ENCODE results near the gene SPRYD3.
"Not testable (repeated sequence)": the region's sequence is repeated elsewhere in the genome, so short reads cannot be mapped to it uniquely, and the experiment has no call there.

Gene SPRYD3

DNA sequence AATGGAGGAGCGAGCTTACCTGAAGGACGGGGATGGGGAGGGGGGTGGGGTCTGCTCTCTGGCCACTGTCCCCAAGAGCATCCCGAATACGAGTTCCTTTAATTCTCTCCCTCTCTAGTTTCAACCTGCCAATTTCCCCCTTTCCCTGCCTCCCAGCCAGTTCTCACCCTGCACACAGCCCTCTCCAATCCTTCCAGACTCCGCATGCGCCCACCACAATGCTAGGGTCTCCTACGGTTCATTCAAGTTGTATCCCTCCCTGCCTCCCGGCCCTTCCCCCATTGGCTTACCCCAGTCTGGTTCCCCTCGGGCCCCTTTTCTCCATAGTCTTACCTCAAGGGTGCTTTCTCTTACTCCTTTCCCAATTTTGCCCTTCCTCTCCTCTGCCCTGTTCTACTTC, 17.6 kb upstream of the SPRYD3 start:
- DNase-seq (ENCODE audit: low read depth): no peak
- H3K4me3 ChIP-seq (ENCODE audit: low read depth, low read length): no peak overlapping the region
- no peak for TF ChIP-seq CTCF (IDR thresholded peaks at IDR 0.05; ENCODE audit: control insufficient read depth, extremely low read depth, insufficient read depth)

DNA sequence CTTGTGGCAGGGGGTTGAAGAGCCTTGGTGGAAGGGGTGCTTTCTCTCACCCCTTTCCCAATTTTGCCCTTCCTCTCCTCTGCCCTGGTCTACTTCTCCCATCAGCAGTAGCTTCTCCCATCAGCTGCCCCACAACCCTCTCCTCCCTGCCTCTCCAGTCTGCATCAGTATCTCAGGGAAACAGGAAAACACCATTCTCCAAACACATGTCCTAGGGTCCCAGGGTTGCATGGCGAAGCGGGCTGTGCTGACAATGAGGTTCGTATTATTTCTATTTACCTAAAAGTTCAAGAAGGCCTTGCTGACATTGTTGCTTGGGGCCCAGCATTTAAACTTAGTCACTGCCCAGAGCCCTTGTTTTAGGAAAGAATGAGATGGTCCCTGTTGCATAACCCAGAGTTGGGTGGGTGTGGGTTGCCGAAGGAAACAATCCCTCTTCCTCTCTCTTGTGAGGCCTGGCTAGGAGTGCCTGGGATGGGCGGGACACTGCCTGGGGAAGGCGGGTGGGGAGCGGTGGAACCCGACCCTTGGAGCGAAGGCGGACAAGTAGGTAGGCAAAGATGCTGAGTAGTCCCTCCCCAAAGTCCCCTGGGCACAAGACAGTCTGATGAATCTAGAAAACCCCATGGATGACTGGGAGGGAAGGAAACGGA, 17.0 kb upstream of the SPRYD3 start:
- no peak for TF ChIP-seq CTCF (IDR thresholded peaks at IDR 0.05; ENCODE audit: control insufficient read depth, extremely low read depth, insufficient read depth)
- H3K4me3 ChIP-seq (ENCODE audit: low read depth, low read length): no peak overlapping the region
- no peak for DNase-seq (ENCODE audit: low read depth)

DNA sequence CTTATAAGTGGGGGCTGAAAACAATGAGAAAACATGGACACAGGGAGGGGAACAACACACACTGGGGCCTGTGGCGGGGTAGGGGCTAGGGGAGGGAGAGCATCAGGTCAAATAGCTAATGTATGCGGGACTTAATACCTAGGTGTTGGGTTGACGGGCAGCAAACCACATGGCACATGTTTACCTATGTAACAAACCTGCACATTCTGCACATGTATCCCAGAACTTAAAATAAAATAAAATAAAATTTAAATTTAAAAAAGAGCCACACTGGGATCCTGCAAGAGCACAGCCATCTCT, 16.4 kb upstream of the SPRYD3 start:
- not testable (repeated sequence) for DNase-seq (ENCODE audit: low read depth); H3K4me3 ChIP-seq (ENCODE audit: low read depth, low read length)

DNA sequence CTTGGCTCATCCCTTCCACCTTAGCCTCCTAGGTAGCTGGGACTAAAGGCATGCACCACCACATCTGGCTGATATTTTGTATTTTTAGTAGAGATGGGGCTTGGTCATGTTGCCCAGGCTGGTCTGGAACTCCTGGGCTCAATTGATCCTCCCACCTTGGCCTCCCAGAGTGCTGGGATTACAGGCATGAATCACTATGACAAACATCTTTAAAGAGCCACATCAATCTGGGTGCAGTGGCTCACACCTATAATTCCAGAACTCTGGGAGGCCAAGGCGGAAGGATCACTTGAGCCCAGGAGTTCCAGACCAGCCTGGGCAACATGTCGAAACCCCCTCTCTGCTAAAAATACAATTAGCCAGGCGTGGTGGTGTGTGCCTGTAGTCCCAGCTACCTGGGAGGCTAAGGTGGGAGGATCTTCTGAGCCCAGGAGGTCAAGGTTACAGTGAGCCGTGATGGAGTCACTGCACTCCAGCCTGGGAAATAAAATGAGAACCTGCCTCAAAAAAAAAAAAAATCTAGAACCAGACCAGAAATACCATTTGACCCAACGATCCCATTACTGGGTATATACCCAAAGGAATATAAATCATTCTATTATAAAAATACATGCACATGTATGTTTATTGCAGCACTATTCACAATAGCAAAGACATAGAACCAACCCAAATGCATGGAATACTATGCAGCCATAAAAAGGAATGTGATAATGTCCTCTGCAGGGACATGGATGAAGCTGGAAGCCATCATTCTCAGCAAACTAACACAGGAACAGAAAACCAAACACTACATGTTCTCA, 15.8 kb upstream of the SPRYD3 start:
- not testable (repeated sequence) for H3K4me3 ChIP-seq (ENCODE audit: low read depth, low read length); DNase-seq (ENCODE audit: low read depth)

DNA sequence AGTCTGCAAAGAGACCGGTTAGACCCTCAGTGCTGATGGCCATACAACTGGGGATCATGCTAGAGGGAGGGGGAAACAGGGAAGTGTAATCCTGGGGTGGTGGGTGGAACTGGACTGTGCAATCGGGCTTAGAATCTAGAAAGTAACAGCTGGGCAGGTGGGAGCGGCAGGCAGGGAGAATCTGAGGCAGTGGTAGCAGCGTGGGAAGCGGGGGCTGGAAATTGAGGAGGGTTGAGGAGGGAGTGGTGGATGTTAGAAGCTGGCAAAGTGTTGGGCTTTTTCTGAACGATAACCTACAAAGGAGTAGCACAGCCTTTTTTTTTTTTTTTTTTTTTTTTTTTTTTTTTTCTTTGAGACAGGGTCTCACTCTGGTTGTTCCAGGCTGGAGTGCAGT, 15.2 kb upstream of the SPRYD3 start:
- H3K4me3 ChIP-seq (ENCODE audit: low read depth, low read length): no peak overlapping the region
- TF ChIP-seq CTCF (IDR thresholded peaks at IDR 0.05; ENCODE audit: control insufficient read depth, extremely low read depth, insufficient read depth): no peak
- no peak for DNase-seq (ENCODE audit: low read depth)

- no peak overlapping the region for H3K4me3 ChIP-seq (ENCODE audit: low read depth, low read length)
- no peak for TF ChIP-seq CTCF (IDR thresholded peaks at IDR 0.05; ENCODE audit: control insufficient read depth, extremely low read depth, insufficient read depth)
- no peak for DNase-seq (ENCODE audit: low read depth)
These were observed 14.7 kb upstream of the SPRYD3 start for GRCh38 chr12:53093777-53094393.

GRCh38 chr12:53091756-53092155, 12.6 kb upstream of the SPRYD3 start:
- no peak overlapping the region for H3K4me3 ChIP-seq (ENCODE audit: low read depth, low read length)
- DNase-seq (ENCODE audit: low read depth): no peak
- no peak for TF ChIP-seq CTCF (IDR thresholded peaks at IDR 0.05; ENCODE audit: control insufficient read depth, extremely low read depth, insufficient read depth)

GRCh38 chr12:53090554-53090953, 11.4 kb upstream of the SPRYD3 start:
- H3K4me3 ChIP-seq (ENCODE audit: low read depth, low read length): no peak overlapping the region
- no peak for DNase-seq (ENCODE audit: low read depth)
- TF ChIP-seq CTCF (IDR thresholded peaks at IDR 0.05; ENCODE audit: control insufficient read depth, extremely low read depth, insufficient read depth): no peak
